ENCODE results near the gene NACAD.
"Not testable (repeated sequence)": the region's sequence is repeated elsewhere in the genome, so short reads cannot be mapped to it uniquely, and the experiment has no call there.

NACAD gene

DNA sequence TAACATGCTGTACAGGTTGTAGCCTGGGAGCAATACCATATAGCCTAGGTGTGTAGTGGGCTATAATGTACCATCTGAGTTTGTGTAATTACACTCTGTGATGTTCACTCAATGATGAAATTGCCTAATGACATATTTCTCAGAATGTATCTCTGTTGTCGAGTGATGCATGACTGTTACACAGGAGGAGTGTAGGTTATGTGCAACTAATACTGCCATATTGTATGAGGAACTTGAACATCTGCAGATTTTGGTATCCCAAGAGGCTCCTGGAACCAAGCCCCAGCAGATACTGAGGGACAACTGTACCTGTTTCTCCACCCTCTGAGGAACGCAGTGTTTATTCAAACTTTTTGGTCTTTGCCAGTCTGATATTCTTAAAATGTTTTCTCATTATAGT, 38.6 kb downstream of the NACAD start:
- no peak for DNase-seq

DNA sequence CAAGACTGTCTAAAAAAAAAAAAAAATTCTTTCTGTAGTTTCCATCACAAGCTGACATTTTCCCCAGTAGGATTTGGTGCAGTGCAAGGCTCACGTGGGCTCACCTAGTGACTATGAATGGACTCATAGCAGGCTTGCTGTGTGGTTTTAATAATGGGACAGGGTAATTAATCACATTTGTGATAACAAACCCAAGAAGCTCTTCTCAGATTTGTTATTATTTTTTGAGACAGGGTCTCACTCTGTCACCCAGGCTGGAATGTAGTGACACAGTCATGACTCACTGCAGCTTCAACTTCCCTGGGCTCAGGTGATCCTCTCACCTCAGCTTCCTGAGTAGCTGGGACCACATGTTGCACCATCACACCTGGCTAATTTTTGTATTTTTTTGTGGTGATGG, 40.0 kb downstream of the NACAD start:
- no peak for DNase-seq

DNA sequence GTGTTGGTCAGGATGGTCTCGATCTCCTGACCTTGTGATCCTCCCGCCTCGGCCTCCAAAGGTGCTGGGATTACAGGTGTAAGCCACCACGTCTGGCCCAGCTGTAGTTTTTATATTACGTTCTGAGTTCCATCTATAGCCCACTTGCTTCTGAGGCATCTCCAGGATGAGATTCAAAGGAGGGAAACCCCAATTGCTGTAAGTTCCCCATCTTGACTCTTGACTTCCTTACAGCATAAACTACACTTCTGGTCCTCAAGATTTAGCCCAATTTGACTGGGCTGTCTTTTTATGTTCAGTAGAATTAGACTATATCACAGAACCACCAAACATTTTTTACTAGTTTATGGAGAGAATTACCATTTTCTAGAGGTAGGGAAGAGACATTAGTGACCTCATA, 44.4 kb downstream of the NACAD start:
- no peak for DNase-seq

DNA sequence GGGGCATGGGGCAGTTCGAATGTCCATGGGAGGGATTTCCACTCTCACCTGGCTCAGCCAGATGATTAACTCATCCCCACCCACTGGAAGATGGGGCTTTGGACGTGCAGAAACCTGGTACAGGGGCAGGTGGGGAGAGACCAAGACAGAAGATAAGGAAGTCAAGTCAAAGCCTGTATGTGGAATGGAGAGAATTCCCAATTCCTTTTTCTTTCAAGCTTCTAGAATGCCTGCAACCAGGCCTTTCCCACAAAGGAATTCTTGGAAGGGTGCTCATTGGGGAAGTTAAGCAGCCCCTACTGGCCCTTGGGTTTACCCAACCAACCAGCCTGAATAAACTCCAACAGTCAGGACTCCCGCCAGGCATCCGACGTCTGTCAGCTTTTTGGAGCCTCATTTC, 49.7 kb downstream of the NACAD start:
- DNase-seq = no peak

DNA sequence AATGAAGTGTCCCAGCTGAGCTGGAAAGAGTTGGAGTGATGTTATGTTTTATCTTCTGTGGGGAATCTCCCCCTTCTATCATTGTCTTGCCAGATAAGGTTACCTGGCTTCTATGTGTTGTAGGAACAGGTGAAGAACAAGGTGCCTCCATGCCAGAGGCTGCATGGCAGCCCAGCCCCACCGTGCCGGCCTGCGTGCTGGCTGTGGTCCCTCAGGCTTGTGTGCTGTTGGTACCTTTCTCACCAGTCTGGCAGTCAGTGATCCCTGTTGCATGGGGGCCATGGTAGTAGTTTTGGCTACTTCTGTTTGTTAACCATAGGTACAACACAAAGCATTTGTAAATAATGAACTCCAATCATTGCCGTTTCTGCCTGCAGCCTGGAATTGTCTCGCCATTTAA, 50.9 kb downstream of the NACAD start:
- no peak for DNase-seq

DNA sequence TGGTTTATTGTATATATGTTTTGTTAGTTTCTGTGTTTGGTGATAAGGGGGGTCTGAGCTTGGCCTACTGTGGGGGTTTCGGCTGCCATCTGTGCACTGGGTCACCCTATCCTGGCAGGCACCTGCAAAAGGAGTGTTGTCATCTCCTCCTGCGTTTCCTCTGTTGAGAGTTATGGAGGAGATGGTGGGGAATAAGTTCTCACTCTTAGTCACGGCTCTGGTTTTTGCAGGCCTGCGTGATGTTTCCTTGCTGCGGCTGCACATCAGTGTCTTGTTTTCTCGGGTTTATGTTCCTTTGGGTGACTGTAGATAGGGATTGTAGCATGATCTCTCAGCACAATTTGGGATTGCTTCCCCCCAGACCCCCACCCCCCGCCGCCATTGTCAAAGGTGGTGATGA, 52.0 kb downstream of the NACAD start:
- no peak for DNase-seq

DNA sequence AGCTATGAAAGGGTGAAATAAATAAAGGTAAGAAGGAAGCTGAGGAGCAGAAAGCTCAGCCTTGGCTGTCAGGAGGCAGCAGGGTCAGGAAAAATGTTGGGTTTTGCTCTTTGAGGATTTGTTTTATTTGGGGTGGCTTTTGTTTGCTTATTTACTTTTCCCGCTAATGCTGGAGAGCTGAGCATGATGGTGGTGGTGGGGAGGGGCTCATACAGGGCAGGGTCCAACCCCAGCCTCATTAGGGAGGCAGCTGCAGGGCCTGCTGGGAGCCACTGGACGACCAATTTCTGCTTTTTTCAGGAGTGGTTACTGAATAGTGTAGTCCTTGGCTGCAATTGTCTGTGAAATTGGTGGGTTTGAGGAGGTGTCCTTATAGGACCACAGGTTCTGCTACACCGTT, 52.5 kb downstream of the NACAD start:
- DNase-seq = no peak

DNA sequence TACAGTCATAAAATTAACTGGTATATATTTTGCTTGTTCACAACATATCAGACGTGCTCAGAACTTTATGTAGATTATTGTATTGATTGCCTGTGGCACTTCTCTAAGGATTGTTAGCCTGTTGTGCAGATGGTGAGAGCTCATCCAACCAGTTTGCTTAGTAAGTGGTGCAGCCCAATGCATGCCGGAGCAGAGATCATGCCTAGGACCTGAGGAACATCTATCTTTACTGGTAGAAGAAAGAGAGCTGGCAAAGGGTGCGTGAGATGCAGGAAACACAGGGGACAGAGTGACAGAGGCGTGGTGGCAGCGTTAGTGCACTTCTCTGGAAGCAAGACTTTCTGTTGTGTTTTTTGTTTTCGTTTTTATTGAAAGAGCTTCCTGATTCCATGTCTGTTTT, 52.9 kb downstream of the NACAD start:
- DNase-seq = no peak

DNA sequence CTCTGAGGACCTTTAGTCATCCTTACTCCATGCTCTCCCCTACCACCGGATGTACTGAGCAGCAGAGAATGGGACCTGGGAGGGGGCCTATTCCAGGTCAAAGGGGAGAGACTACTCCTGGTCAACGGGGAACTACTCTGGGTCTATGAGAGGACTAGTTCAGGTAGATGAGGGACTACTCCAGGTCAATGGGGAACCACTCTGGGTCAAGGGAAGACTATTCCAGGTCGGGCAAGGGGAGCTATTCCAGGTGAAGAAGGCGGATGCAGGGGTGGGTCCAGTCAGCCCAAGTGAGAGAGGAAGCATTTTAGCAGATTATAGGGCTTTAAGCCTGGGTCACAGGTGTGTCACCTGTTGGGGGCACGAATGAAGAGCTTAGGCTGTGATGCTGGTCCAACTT, 53.4 kb downstream of the NACAD start:
- no peak for DNase-seq

DNA sequence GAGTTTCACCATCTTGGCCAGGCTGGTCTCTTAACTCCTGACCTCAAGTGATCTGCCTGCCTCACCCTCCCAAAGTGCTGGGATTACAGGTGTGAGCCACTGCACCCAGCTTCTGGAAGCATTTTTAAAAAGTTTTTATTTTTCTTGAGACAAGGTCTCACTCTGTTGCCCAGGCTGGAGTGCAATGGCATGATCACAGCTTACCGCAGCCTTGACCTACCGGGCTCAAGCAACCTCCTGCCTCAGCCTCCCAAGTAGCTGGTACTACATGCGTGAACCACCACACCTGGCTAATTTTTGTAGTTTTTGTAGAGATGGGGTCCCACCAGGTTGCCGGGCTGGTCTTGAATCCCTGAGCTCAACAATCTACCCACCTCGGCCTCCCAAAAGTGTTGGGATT, 54.1 kb downstream of the NACAD start:
- DNase-seq = not testable (repeated sequence)

DNA sequence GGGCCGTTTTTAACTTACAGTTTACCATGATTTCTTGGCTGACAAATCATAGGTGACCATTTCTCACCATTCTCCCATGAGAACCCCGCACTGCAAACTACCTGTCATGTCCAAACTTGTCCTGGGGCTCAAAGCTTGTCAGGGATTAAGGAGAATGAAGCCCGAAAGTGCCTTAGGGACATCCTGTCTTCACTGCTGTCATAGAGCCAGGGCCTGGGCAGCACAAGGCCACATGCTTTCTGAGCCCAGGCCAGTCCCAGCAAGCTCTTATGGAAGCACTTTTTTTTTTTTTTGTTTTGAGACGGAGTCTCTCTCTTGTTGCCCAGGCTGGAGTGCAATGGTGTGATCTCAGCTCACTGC, 54.9 kb downstream of the NACAD start:
- DNase-seq = peak; percentile 8

DNA sequence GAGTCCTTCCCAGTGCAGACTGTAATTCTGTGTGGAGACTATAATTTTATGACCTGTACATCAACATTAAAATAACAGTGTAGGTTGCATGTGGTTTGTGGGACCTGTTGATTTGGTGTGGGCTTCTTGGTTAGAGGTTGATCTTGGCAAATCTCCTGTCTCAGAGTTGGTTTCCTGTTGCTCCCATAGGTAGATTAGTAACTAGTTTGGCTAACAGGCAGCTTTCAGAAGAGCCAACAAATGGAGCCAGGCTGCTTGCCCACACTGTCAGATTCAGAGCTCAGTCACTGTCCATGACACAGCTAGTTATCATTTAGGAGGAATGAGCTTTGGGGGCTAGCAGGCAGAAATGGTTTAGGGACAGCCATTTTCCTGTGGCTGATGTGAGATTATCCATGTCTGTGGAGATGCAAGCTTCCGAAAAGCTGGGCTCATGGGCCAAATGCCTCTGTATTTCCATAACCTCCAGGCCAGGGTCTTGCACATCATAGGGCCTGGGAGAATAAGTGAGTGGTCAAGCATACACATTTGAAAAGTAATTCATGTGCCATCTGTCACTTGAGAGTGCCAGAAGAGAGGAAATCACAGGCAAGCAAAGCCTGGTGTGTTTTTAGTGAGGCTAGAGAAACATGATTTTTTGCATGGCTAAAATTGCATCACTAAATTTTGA, 55.4 kb downstream of the NACAD start:
- DNase-seq = no peak

DNA sequence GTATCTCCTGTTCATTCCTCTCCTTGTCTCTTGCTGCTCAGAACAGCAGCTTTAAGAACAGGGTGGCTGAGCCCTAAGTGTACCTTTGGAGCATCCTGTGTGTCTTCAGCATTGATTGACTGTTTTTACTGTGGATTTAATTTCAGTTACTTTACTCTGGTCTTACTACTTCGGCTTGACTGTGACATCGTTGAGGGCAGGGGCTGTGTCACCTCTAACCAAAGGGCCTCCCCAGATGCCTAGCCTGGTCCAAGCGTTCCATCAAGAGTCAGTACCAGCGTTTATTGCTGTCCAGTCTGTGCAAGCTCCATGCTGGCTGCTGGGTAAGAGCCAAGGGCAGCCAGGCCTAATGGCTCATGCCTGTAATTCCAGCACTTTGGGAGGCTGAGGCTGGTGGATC, 56.3 kb downstream of the NACAD start:
- DNase-seq = no peak

DNA sequence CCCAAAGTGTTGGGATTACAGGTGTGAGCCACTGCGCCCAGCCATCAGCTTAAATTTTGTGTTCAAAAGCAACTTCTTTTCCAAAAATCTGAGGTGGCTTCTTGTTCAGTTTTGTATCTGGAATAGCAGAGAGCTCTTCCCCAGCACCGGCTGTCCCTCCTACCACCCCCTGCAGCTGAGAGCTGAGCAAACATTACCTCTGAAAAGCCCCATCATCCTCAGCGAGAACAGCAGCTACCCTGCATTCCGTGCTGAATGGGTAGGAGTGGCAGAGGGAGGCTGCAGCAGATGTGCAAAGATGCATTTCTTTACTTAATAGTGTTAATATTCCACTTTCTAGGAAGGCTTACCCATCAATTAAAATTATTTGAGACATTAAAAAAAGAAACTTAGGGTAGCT, 56.9 kb downstream of the NACAD start:
- DNase-seq = no peak

Measured in NCI-H82 (cell line).